SU-DHL-6 (cell line): ENCODE measurements around the gene GPC3.

Experiments used
- H2AFZ ChIP-seq: fragments of 200-600 bp; sonication (generic); 2 replicates; pipeline ENCODE4 v1.6.1; 2014; ENCODE audit warnings: low read depth, mild to moderate bottlenecking, moderate library complexity, mixed read lengths, antibody characterized with exemption, low read length; ENCODE audit not compliant: severe bottlenecking
- H3F3A ChIP-seq: fragments of 200-600 bp; shearing (Covaris generic); 2 replicates; pipeline ENCODE4 v1.6.0; 2016; ENCODE audit warnings: antibody characterized with exemption, mild to moderate bottlenecking; ENCODE audit not compliant: insufficient read depth
- H3K27ac ChIP-seq: fragments of 200-600 bp; sonication (generic); 2 replicates; pipeline ENCODE4 v1.5.1; 2016; ENCODE audit warnings: low read depth, mild to moderate bottlenecking, low read length, moderate library complexity, mixed read lengths
- H3K27me3 ChIP-seq: fragments of 200-600 bp; sonication (generic), shearing (Covaris generic); 2 replicates; pipeline ENCODE4 v1.6.0; 2014; ENCODE audit warnings: mild to moderate bottlenecking, low read length
- H3K36me3 ChIP-seq: fragments of 200-600 bp; sonication (generic); 2 replicates; pipeline ENCODE4 v1.6.1; 2014; ENCODE audit warnings: mild to moderate bottlenecking, low read length, mixed read lengths
- H3K4me2 ChIP-seq: fragments of 300-600, 200-600 bp; shearing (Covaris generic), sonication (generic); 2 replicates; pipeline ENCODE4 v1.6.0; 2014; ENCODE audit warnings: low read length, low read depth, mild to moderate bottlenecking; ENCODE audit not compliant: poor library complexity, severe bottlenecking
- H3K4me3 ChIP-seq: fragments of 200-600 bp; sonication (generic); 2 replicates; pipeline ENCODE4 v1.5.1; 2014; ENCODE audit warnings: antibody characterized with exemption, low read length, mild to moderate bottlenecking, mixed read lengths; ENCODE audit not compliant: insufficient read depth, poor library complexity, severe bottlenecking
- H3K79me2 ChIP-seq: fragments of 200-600 bp; sonication (generic); 2 replicates; pipeline ENCODE4 v1.6.1; 2014; ENCODE audit warnings: mild to moderate bottlenecking, low read length, moderate library complexity; ENCODE audit not compliant: insufficient read depth
- H3K9ac ChIP-seq: fragments of 200-600 bp; sonication (generic); 2 replicates; pipeline ENCODE4 v1.7.0; 2014; ENCODE audit warnings: mild to moderate bottlenecking, low read length
- H3K9me2 ChIP-seq: fragments of 200-600 bp; sonication (generic); replicated peaks from 2 replicates; pipeline ENCODE4 v1.6.1; 2014; ENCODE audit warnings: low read length; ENCODE audit not compliant: insufficient read depth
- H3K9me3 ChIP-seq: fragments of 200-600 bp; sonication (generic); 2 replicates; pipeline ENCODE4 v1.6.1; 2014; ENCODE audit warnings: low read length, mixed read lengths; ENCODE audit not compliant: insufficient read depth
- H4K20me1 ChIP-seq: fragments of 200-600 bp; sonication (generic); 2 replicates; pipeline ENCODE4 v1.6.1; 2014; ENCODE audit warnings: low read depth, mild to moderate bottlenecking, antibody characterized with exemption, low read length, moderate library complexity, mixed read lengths
- EZH2phosphoT487 ChIP-seq: fragments of 200-600 bp; sonication (generic), shearing (Covaris generic); conservative IDR thresholded peaks from 2 replicates; pipeline ENCODE4 v1.6.1; 2018; ENCODE audit warnings: mild to moderate bottlenecking, antibody characterized with exemption, low read length, moderate library complexity, mixed read lengths
- TF ChIP-seq, protein P1 (sequence below): fragments of 200-600 bp; sonication (generic); IDR thresholded peaks from one replicate; pipeline ENCODE4 v1.5.1; 2017; ENCODE audit warnings: antibody characterized with exemption, mild to moderate bottlenecking, low read length, moderate library complexity; ENCODE audit not compliant: insufficient read depth, poor library complexity, severe bottlenecking

The GPC3 gene

GRCh38 chrX:133511041-133511440 is 474.4 kb downstream of the GPC3 start:
- TF ChIP-seq, protein P1, sequence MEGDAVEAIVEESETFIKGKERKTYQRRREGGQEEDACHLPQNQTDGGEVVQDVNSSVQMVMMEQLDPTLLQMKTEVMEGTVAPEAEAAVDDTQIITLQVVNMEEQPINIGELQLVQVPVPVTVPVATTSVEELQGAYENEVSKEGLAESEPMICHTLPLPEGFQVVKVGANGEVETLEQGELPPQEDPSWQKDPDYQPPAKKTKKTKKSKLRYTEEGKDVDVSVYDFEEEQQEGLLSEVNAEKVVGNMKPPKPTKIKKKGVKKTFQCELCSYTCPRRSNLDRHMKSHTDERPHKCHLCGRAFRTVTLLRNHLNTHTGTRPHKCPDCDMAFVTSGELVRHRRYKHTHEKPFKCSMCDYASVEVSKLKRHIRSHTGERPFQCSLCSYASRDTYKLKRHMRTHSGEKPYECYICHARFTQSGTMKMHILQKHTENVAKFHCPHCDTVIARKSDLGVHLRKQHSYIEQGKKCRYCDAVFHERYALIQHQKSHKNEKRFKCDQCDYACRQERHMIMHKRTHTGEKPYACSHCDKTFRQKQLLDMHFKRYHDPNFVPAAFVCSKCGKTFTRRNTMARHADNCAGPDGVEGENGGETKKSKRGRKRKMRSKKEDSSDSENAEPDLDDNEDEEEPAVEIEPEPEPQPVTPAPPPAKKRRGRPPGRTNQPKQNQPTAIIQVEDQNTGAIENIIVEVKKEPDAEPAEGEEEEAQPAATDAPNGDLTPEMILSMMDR: no peak
- no peak for TF ChIP-seq EZH2phosphoT487
- Histone ChIP-seq H3K9ac (no peak overlapping the region), H3K4me3 (no peak overlapping the region), H3K9me2 (no peaks in the 10 kb centered on the region), H3K27ac (no peak overlapping the region), H3K36me3 (no peaks in the 10 kb centered on the region), H3K4me2 (no peak overlapping the region), H4K20me1 (no peaks in the 10 kb centered on the region), H3K79me2 (no peaks in the 10 kb centered on the region), H2AFZ (no peak overlapping the region), H3K9me3 (no peaks in the 10 kb centered on the region), H3F3A (no peaks in the 10 kb centered on the region), H3K27me3 (no peaks in the 10 kb centered on the region)

- Histone ChIP-seq H3K4me2 (no peak overlapping the region), H3K79me2 (no peaks in the 10 kb centered on the region), H2AFZ (no peak overlapping the region), H3K9ac (no peak overlapping the region), H3K9me3 (no peaks in the 10 kb centered on the region), H3K4me3 (no peak overlapping the region), H3K27ac (no peak overlapping the region), H3K27me3 (no peaks in the 10 kb centered on the region), H3K9me2 (no peaks in the 10 kb centered on the region), H3K36me3 (no peaks in the 10 kb centered on the region), H4K20me1 (no peaks in the 10 kb centered on the region), H3F3A (no peaks in the 10 kb centered on the region)
- TF ChIP-seq EZH2phosphoT487: no peak
- TF ChIP-seq, protein P1: no peak
Measured at GRCh38 chrX:133497356-133497755, 488.0 kb downstream of the GPC3 start.

- Histone ChIP-seq H3K27ac (no peak overlapping the region), H3K36me3 (no peaks in the 10 kb centered on the region), H3K4me2 (no peak overlapping the region), H3K9me2 (no peaks in the 10 kb centered on the region), H3K79me2 (no peaks in the 10 kb centered on the region), H4K20me1 (no peaks in the 10 kb centered on the region), H3K9ac (no peak overlapping the region), H3K27me3 (no peaks in the 10 kb centered on the region), H3K9me3 (no peaks in the 10 kb centered on the region), H3F3A (no peaks in the 10 kb centered on the region), H3K4me3 (no peak overlapping the region), H2AFZ (no peak overlapping the region)
- no peak for TF ChIP-seq EZH2phosphoT487
- TF ChIP-seq, protein P1: no peak
Measured at GRCh38 chrX:133495464-133496391, 489.7 kb downstream of the GPC3 start.
